Heart right ventricle (tissue), 16 donors: ENCODE results near the gene SNAPC3. TPM values are rescaled to one million over a fixed set of nuclear protein-coding genes. Genes with fewer than 3 reads are reported as not detected.

Source experiments
- ATAC-seq, 8 donors: fragments of 200-7000 bp; cut with Tn5 transposase; one replicate each; pipeline ENCODE4 v1.9.1; 2020; ENCODE audit warnings: mild to moderate bottlenecking in 8 of 8, moderate library complexity in 8 of 8, moderate number of reproducible peaks in 1 of 8
- DNase-seq, 2 donors: peaks; one replicate each; pipeline ENCODE4 v3.0.0-alpha.2; 2020
- H3K27ac ChIP-seq, 10 donors: fragments of 200-600 bp; sonication (generic) in 2 of 10; one replicate each; pipeline versions ENCODE4 v1.5.0 to v1.8.0; 2020 to 2022; ENCODE audit warnings: mild to moderate bottlenecking in 3 of 10
- H3K27me3 ChIP-seq, 7 donors: fragments of 200-600 bp; one replicate each; pipeline ENCODE4 v1.8.0; 2021 to 2022; ENCODE audit warnings: mild to moderate bottlenecking in 2 of 7
- H3K36me3 ChIP-seq, 9 donors: fragments of 200-600 bp; sonication (generic) in 1 of 9; one replicate each; pipeline versions ENCODE4 v1.5.0 to v1.8.0; 2020 to 2022; ENCODE audit warnings: mild to moderate bottlenecking in 2 of 9
- H3K4me1 ChIP-seq, 9 donors: fragments of 200-600 bp; sonication (generic) in 1 of 9; one replicate each; pipeline versions ENCODE4 v1.5.0 to v1.8.0; 2020 to 2022; ENCODE audit warnings: mild to moderate bottlenecking in 4 of 9
- H3K4me3 ChIP-seq, 10 donors: fragments of 200-600 bp; sonication (generic) in 2 of 10; one replicate each; pipeline versions ENCODE4 v1.5.0 to v1.8.0; 2020 to 2022; ENCODE audit warnings: mild to moderate bottlenecking in 7 of 10, moderate library complexity in 2 of 10
- H3K9me3 ChIP-seq, 11 donors: fragments of 200-600 bp in 10 of 11; sonication (generic) in 2 of 11; one replicate each; pipeline versions ENCODE4 v1.5.0 to v1.8.0; 2013 to 2022; ENCODE audit warnings: mild to moderate bottlenecking in 2 of 11, control low read depth in 1 of 11, moderate library complexity in 1 of 11
- CTCF ChIP-seq, 9 donors: fragments of 200-600 bp; sonication (generic) in 2 of 9; IDR thresholded peaks; one replicate each; pipeline versions ENCODE4 v1.5.0 to v1.8.0; 2021 to 2022; ENCODE audit warnings: antibody characterized with exemption in 9 of 9, mild to moderate bottlenecking in 5 of 9, moderate library complexity in 1 of 9
- WGBS, 2 donors: extraction: QIAGEN DNeasy Blood & Tissue Kit; methylation state at CpG; one replicate each; pipeline ENCODE4 v1.1.7; 2013; ENCODE audit warnings: inconsistent platforms in 1 of 2; 5-methylcytosine and 5-hydroxymethylcytosine counted together
- intact Hi-C, 10 donors: fragments of 100-400 bp; cut with DNase I; formaldehyde crosslinking; loops; one replicate each; pipeline versions ENCODE4 v1.11.1 to v1.14.2; 2022
- polyA plus RNA-seq, 2 donors: library from polyadenylated mRNA; stranded (reverse); fragments of 200-250 nt; gene quantifications; one replicate each; pipeline ENCODE4 v1.2.3, GENCODE V29; 2013
- total RNA-seq, 10 donors: library from RNA; stranded (reverse); fragmentation: NEBNext Ultra II Directional in 3 of 10; extraction: Animal tissue kit (Norgen Biotek cat#: 25700) in 3 of 10; gene quantifications; one replicate each; pipeline versions ENCODE4 v1.2.1 to v1.2.4, GENCODE V29; 2021 to 2023
- donor health status: Arrhythmogenic right ventricular cardiomyopathy.
- donor health status: ischemic (EF 13 %, LVEDD 7.1; RV severe dilation, severe dysfunction).
- donor health status: healthy with polysubstance abuse.
- donor health status: DM: no; HTN: yes; CAD: no.
- donor health status: DM: no; HTN: no; CAD: no.
- donor health status: ischemic (EF 25% LVEDD 6.9; RV normal size, moderate dysfunction).
- donor health status: ischemic (EF 25% LVEDD 5.7; RV mildly dilated, moderate dysfunction).
- donor health status: healthy.
- donor health status: DM: yes; HTN: yes; CAD: no.
- donor health status: Ischemic cardiomyopathy.
- donor health status: ischemic (EF 35%, LVEDD 5.7; RV mildly dilated, moderate dysfunction).
- donor health status: nonischemic (EF 11% LVEDD 7.7; RV severe dilation, severe dysfunction).
- donor health status: DM: yes; HTN: yes; CAD: no.
- donor health status: PGD.
- donor health status: ischemic (EF 29% LVEDD 5.4; RV normal size, mild dysfunction).
- donor health status: nonischemic (EF 23%, LVEDD 6.1; RV moderate dilation, normal function).

SNAPC3 gene
- total and polyA plus RNA-seq, 12 donors = 10.2 to 41.8 (median 36.5) TPM

DNA sequence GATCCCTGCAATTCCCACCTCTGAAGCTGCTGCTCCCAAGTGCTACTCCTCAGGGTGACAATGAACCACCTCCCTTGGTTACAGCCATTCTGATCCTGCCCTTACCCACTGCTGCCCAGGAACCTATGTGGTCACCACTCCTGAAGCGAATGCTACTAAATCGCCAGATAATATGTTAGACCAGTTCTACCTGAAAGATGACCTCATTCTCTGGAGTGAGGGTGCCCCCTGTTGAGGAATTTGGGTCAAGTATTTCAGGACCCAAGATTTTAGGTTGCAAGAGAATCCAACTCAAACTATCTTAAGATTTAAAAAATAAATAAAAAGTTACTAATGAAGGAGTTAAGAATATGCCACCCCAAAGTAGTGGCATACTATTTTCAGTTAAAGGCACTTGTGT lies 5.8 kb upstream of the SNAPC3 start:
- no peak for DNase-seq
- H3K27ac ChIP-seq = no peak overlapping the region
- no peaks in the 10 kb centered on the region for H3K27me3 ChIP-seq
- 64 to 84% methylated on average over 2 of the region's 2 CpGs for WGBS, 2 donors
- H3K36me3 ChIP-seq = no peaks in the 10 kb centered on the region
- H3K4me3 ChIP-seq = no peak overlapping the region
- no peaks in the 10 kb centered on the region for H3K9me3 ChIP-seq
- peak in 1 of 8 donors; percentile 49 for ATAC-seq
- TF ChIP-seq CTCF (IDR thresholded peaks at IDR 0.05) = peak in 7 of 9 donors; percentile 18 to 50 (median 44)
- H3K4me1 ChIP-seq = peaks cover 0 to 4% (median under 1%) of the 10 kb centered on the region in 9 donors
- intact Hi-C loops = loop anchor here in 4 of 10 donors (5.0 to 10.0 kb wide), 2 partner anchors 202 to 205 kb away; no protein-coding TSS in a partner anchor

GRCh38 chr9:15417626-15418025 lies 5.0 kb upstream of the SNAPC3 start:
- Histone ChIP-seq H3K9me3 (no peaks in the 10 kb centered on the region), H3K4me3 (no peak overlapping the region), H3K27me3 (no peaks in the 10 kb centered on the region), H3K4me1 (peaks cover 0 to 8% (median 4%) of the 10 kb centered on the region in 9 donors), H3K36me3 (no peaks in the 10 kb centered on the region), H3K27ac (no peak overlapping the region)
- TF ChIP-seq CTCF (IDR thresholded peaks at IDR 0.05) = no peak
- ATAC-seq (no peak), DNase-seq (no peak)
- intact Hi-C loops = loop anchor here in 4 of 10 donors (5.0 to 10.0 kb wide), 2 partner anchors 203 to 205 kb away; no protein-coding TSS in a partner anchor
- WGBS, 2 donors = 76 to 80% methylated on average over 6 of the region's 6 CpGs

DNA sequence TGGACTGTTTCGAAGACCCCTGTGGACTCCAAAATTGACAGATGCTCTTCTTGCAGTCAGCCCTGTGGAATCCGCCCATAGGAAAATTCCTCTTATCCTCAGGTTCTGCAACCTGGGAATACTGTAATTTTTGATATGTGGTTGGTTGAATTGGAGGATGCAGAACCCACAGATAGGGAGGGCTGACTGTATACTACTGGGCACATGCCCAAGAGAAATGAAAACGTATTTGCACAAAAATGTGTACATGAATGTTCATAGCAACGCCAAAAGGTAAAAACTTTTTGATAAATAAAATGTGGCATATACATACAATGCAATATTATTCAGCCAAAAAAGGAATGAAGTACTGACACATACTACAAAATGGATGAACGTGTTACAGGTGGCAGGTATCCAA lies 1.9 kb upstream of the SNAPC3 start:
- ATAC-seq (no peak), DNase-seq (no peak)
- peaks cover 0 to 17% (median 10%) of the 10 kb centered on the region in 9 donors for H3K36me3 ChIP-seq
- H3K27me3 ChIP-seq = no peaks in the 10 kb centered on the region
- no peak overlapping the region for H3K27ac ChIP-seq
- H3K9me3 ChIP-seq = no peaks in the 10 kb centered on the region
- peaks cover 3 to 33% (median 24%) of the 10 kb centered on the region in 9 donors for H3K4me1 ChIP-seq
- intact Hi-C loops = loop anchor here in 7 of 10 donors (5.0 to 10.0 kb wide), 8 partner anchors 87 to 208 kb away; partner anchors contain the start of genes TTC39B (in 3 of the 7), CCDC171 (in 1 of the 7) and PSIP1 (in 1 of the 7)
- no peak for TF ChIP-seq CTCF (IDR thresholded peaks at IDR 0.05)
- no peak overlapping the region for H3K4me3 ChIP-seq
- 46 to 74% methylated on average over 5 of the region's 5 CpGs for WGBS, 2 donors

DNA sequence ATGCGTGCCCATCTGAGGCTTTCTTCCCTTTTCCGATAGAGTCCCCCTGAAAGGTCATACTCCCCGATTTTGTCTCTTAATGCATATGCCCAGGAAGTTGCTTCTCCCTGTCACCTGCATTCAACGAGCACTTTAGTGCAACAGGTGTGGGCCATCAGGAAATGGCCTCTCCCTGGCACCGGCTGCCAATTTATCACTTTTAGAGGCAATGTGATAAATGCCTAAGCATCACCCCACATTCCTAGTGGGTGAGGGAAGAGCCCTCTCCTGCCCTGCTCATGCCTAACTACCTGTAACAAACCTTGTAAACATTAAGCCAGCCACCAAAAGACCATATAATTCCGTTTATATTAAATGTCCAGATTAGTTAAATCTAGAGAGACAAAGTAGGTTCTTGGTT lies 1.1 kb upstream of the SNAPC3 start:
- no peaks in the 10 kb centered on the region for H3K27me3 ChIP-seq
- no peaks in the 10 kb centered on the region for H3K9me3 ChIP-seq
- H3K27ac ChIP-seq = peak overlapping the region in 6 of 10 donors; percentile 86 to 98 (median 93)
- H3K4me3 ChIP-seq = no peak overlapping the region
- WGBS, 2 donors = 86 to 88% methylated on average over 6 of the region's 6 CpGs
- peaks cover 0 to 24% (median 10%) of the 10 kb centered on the region in 9 donors for H3K36me3 ChIP-seq
- no peak for TF ChIP-seq CTCF (IDR thresholded peaks at IDR 0.05)
- ATAC-seq (no peak), DNase-seq (no peak)
- intact Hi-C loops = loop anchor here in 7 of 10 donors (5.0 to 10.0 kb wide), 8 partner anchors 86 to 209 kb away; partner anchors contain the start of genes TTC39B (in 3 of the 7), CCDC171 (in 1 of the 7) and PSIP1 (in 1 of the 7)
- peaks cover 3 to 40% (median 32%) of the 10 kb centered on the region in 9 donors for H3K4me1 ChIP-seq
